Muscle of back (tissue), 11 donors: ENCODE measurements around the gene PLEKHA1. TPM values are rescaled to one million over a fixed set of nuclear protein-coding genes. Genes with fewer than 3 reads are reported as not detected.

Source experiments
- DNase-seq, 3 donors: peaks; one replicate each; pipeline versions ENCODE4 v3.0.0 to v3.0.0-alpha.2; 2013
- polyA plus RNA-seq, 10 donors: library from polyadenylated mRNA; unstranded; fragments of 120-200 nt; gene quantifications; one replicate each; pipeline ENCODE4 v1.2.1, GENCODE V29; 2013; ENCODE audit not compliant: insufficient read length in 10 of 10

Gene PLEKHA1
- polyA plus RNA-seq, 10 donors: 32.6 to 46.7 (median 34.4) TPM

- DNase-seq: peak in 1 of 3 donors; percentile 64
Observed at GRCh38 chr10:122478971-122479370, 104.5 kb downstream of the PLEKHA1 start.

- no peak for DNase-seq
Observed at GRCh38 chr10:122480146-122480833, 105.8 kb downstream of the PLEKHA1 start.

GRCh38 chr10:122481296-122482056 is 107.0 kb downstream of the PLEKHA1 start:
- no peak for DNase-seq

Other genes with a start within 250 kb of the PLEKHA1 start
- gene BTBD16, start 103.4 kb upstream of the PLEKHA1 start, polyA plus RNA-seq: under 1 TPM in 5 of 10 donors, not detected in 5; 0.07 to 0.43 (median 0.31) TPM
- gene ARMS2, start 79.9 kb downstream of the PLEKHA1 start, polyA plus RNA-seq: under 1 TPM in 4 of 10 donors, not detected in 6; 0.16 to 0.56 (median 0.35) TPM
- 100 to 1,000 TPM in 6 of 10 donors, 10 to 100 TPM in 4; 86.1 to 172 (median 119) TPM for gene HTRA1, start 86.8 kb downstream of the PLEKHA1 start, polyA plus RNA-seq
- gene DMBT1, start 186.0 kb downstream of the PLEKHA1 start, polyA plus RNA-seq: 1 to 10 TPM in 1 of 10 donors, under 1 TPM in 1, not detected in 8; 0.19 to 1.9 TPM